Smooth muscle cell of the pulmonary artery (primary cell): ENCODE results near the gene CLDN5. TPM values are rescaled to one million over a fixed set of nuclear protein-coding genes. Genes with fewer than 3 reads are reported as not detected.

Experiments used
- total RNA-seq: library from RNA; depleted of rRNA; stranded (reverse); fragments of >200 nt; gene quantifications from 2 replicates; pipeline ENCODE4 v1.2.3, GENCODE V29; 2014

Gene CLDN5, protein sequence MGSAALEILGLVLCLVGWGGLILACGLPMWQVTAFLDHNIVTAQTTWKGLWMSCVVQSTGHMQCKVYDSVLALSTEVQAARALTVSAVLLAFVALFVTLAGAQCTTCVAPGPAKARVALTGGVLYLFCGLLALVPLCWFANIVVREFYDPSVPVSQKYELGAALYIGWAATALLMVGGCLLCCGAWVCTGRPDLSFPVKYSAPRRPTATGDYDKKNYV
- 0.26 and 0.86 TPM in 2 replicates for total RNA-seq

DNA sequence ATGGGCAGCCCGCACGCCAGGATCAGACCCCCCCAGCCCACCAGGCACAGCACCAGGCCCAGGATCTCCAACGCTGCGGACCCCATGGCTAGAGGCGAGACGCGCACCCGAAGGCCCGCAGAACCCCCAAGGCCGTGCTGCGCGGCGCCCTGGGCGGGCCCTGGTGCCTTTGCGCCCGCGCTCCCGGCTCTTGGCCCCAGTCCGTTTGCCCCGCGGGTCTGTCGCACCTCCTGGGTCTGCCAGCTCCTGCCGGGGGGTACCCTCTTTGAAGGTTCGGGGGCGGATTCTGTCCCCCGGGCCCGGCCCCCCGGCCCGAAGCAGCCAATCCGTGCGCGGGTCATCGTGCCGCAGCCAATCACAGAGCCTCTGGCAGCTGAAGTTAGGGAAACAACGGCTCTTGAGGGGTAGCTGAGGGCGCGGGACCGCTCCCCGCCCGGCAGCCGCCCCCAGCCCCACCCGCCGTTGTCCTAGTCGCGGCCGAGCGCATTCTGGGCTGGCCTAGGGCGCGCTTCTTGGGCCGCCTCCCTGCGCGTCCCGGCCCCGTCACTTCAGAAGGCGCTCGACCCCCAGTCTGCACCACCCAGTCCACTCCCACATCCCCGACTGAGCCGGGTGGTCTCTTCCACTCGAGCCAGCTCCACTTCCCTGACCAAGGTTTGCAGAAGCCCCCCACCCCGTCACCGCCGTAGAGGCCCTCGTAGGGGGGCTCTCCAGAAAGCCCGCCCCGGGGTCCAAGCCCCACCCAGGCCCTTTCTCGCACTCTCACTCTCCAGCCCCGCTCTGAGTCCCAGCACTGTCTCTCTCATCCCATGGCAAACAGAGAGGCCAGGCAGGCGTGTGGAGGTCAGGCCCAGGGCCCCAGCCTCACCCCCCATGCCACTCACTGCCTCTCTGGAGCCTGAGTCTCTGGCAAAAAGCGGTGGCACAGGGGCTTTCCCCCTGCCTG, at the start of gene CLDN5:
TSS of gene CLDN5 (minus strand) at position 241 of the 946 bp plus-strand sequence. CDS start at position 86, 155 bp downstream.

DNA sequence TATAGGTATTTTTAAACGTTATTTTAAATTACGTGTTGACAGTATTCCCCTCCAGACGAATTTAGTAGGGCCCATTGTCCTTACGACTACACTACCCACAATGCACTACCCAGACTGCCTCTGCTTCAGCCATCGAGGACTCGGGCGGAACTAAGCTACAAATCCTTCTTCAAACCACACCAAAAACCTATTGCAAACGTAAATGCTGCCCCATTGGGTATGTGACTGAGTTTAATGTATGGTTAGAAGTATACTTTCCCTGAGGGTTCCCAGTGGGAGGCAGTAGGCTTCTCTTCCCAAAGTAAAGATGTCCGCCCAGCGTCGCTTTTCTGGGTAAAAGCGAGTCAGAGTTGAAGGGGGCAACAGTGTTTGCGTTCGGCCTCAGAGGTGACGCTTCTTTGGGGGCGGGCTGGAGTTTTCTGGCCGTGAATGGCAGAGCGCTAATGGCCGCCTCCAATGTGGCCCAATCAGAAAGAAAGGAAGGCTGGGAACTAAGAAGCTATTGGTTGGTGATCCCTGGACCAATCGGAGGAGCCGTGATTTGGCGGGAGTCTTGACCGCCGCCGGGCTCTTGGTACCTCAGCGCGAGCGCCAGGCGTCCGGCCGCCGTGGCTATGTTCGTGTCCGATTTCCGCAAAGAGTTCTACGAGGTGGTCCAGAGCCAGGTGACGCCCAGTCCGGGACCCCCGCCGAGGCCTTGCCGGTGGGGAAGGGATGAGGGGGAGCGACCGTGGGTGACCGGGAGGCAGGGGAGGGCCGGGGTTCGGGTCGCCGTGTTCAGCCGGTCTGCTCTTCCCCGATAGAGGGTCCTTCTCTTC, 44.6 kb downstream of the CLDN5 start, which contains the start of gene CDC45:
TSS of gene CDC45 (plus strand) at position 566 of the 818 bp plus-strand sequence. CDS start at position 615, 49 bp downstream.

DNA sequence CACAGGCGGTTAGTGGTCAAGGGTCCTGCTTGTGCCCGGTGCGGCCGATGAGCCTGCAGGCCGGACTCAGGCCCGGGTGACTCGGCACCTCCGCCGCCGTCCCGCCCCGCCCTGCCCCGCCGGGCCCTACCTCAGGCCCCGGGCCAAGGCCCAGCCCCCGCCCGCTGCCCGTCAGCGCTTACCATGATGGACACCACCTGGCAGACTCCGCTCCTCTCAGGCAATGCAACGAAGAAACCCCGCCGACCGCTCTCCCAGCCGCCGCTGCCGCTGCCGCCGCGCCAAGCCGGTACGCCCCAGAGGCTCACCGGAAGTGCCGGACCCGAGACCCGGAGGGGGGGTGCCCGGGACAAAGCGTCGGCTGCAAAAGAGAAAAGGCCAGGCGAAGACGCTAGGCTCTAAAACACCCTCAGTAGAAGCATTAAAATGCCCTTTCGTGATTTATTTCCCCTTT, 45.3 kb downstream of the CLDN5 start, which contains the start of gene UFD1:
TSS of gene UFD1 (minus strand) at position 293 of the 454 bp plus-strand sequence. CDS start at position 185, 108 bp downstream.

Other genes starting within 250 kb of the CLDN5 start
- gene CLTCL1, start 232.7 kb downstream of the CLDN5 start, total RNA-seq = 16.9 and 23.8 TPM in 2 replicates
- 26.7 and 34.5 TPM in 2 replicates for gene HIRA, start 92.7 kb downstream of the CLDN5 start, total RNA-seq
- gene MRPL40, start 91.9 kb downstream of the CLDN5 start, total RNA-seq = 23.5 and 26.7 TPM in 2 replicates
- 18.8 and 19.9 TPM in 2 replicates for gene C22orf39, start 76.7 kb downstream of the CLDN5 start, total RNA-seq
- gene UFD1, start 45.2 kb downstream of the CLDN5 start, total RNA-seq = 41.2 and 47.8 TPM in 2 replicates
- gene CDC45, start 44.5 kb downstream of the CLDN5 start, total RNA-seq = 2.4 and 3.8 TPM in 2 replicates
- 54.0 and 57.5 TPM in 2 replicates for gene SEPTIN5, start 190.1 kb upstream of the CLDN5 start, total RNA-seq
- 4.3 and 5.9 TPM in 2 replicates for gene GP1BB, start 199.1 kb upstream of the CLDN5 start, total RNA-seq
- 0.23 TPM in 1 of 2 replicates, not detected in the other for gene TBX1, start 236.4 kb upstream of the CLDN5 start, total RNA-seq